ENCODE measurements around the gene BICC1. TPM values are rescaled to one million over a fixed set of nuclear protein-coding genes. Genes with fewer than 3 reads are reported as not detected.

Gene BICC1
- polyA plus RNA-seq, 1 experiment = 25.6 TPM

DNA sequence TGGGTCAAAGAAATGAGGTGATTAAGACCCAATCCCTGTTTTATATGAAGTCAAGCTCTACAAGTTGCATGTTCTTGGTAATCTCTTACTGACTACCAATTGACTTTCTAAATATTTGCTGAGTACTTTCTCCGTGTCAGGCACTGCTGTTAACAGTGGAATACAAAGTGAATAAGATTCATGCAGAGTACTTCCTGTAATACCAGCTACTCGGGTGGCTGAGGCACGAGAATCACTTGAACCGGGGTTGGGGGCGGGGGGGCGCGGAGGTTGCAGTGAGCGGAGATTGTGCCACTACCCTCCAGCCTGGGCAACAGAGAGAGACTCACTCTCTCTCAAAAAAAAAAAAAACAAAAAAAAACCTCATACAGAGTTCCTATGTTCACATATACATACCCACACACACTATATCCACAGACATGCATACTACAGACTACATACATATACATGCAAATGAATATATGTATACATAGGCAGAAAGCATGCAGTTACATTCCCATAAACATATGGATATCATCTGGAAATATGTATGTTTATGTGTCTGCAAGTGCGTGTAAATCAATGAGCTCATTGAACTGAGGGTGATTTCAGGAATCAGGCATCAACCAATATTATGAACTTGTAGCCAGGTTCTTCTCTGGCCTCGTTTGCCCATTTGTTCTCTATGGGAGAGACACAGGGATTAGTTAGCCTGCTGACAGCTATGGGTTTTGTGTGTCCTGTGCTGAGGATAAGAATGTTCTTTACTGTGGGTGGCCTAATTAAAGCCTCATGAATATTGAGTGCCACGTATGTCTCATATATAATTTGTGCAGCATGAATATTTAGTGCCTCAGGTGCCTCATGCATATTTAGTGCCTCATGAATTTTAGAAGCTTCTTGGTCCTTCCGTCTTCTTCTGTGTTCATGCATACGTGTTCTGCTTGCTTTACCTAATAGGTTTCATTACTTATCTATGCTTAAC is 73.9 kb downstream of the BICC1 start:
- no peaks in the 10 kb centered on the region; the same call in 1 of the 2 replicates for H3K9me3 ChIP-seq (ENCODE audit: control insufficient read depth, insufficient read depth, low read length)
- ChIA-PET POLR2A (no interaction called here), CTCF (interaction anchor here (0.6 to 2.6 kb wide), 5 partner anchors 8 to 286 kb away, joined by 3 to 9 read pairs (median 3); no protein-coding TSS in a partner anchor)
- no peak for DNase-seq (ENCODE audit: low read depth, low spot score)
- TF ChIP-seq, protein P1, sequence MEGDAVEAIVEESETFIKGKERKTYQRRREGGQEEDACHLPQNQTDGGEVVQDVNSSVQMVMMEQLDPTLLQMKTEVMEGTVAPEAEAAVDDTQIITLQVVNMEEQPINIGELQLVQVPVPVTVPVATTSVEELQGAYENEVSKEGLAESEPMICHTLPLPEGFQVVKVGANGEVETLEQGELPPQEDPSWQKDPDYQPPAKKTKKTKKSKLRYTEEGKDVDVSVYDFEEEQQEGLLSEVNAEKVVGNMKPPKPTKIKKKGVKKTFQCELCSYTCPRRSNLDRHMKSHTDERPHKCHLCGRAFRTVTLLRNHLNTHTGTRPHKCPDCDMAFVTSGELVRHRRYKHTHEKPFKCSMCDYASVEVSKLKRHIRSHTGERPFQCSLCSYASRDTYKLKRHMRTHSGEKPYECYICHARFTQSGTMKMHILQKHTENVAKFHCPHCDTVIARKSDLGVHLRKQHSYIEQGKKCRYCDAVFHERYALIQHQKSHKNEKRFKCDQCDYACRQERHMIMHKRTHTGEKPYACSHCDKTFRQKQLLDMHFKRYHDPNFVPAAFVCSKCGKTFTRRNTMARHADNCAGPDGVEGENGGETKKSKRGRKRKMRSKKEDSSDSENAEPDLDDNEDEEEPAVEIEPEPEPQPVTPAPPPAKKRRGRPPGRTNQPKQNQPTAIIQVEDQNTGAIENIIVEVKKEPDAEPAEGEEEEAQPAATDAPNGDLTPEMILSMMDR (IDR thresholded peaks at IDR 0.05; ENCODE audit: low read depth, low read length) = no peak
- H3K27me3 ChIP-seq (ENCODE audit: control insufficient read depth, insufficient read depth, low read length) = no peaks in the 10 kb centered on the region
- H3K4me3 ChIP-seq (ENCODE audit: low read depth, low read length) = no peak overlapping the region
- H3K27ac ChIP-seq (ENCODE audit: low read depth, low read length) = no peak overlapping the region

DNA sequence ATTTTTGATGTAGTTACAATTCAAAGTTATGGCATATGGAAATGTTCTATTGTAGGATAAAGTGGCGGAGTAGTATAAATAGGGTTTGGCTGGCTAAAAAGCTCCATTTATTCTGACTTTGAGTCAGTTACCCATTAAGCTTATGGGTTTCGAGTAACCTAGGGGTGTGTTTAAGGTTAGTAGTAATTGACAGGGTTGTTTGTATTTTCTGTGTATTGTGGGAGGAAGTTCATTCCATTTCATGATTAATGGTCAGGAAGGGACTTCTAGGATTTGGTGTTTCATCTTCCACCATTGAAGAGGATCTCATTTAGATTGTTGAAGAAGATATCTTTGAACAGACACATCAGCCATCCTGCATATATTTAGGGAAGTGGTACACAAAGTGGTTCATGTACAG is 75.0 kb downstream of the BICC1 start:
- TF ChIP-seq, protein P1 (IDR thresholded peaks at IDR 0.05; ENCODE audit: low read depth, low read length) = no peak
- CTCF ChIA-PET = interaction anchor here (1.0 to 2.6 kb wide), 5 partner anchors 9 to 287 kb away, joined by 3 to 9 read pairs (median 4); no protein-coding TSS in a partner anchor
- no peak for DNase-seq (ENCODE audit: low read depth, low spot score)
- H3K4me3 ChIP-seq (ENCODE audit: low read depth, low read length) = no peak overlapping the region
- no peaks in the 10 kb centered on the region; the same call in 1 of the 2 replicates for H3K9me3 ChIP-seq (ENCODE audit: control insufficient read depth, insufficient read depth, low read length)
- POLR2A ChIA-PET = no interaction called here
- H3K27ac ChIP-seq (ENCODE audit: low read depth, low read length) = no peak overlapping the region
- no peaks in the 10 kb centered on the region for H3K27me3 ChIP-seq (ENCODE audit: control insufficient read depth, insufficient read depth, low read length)

DNA sequence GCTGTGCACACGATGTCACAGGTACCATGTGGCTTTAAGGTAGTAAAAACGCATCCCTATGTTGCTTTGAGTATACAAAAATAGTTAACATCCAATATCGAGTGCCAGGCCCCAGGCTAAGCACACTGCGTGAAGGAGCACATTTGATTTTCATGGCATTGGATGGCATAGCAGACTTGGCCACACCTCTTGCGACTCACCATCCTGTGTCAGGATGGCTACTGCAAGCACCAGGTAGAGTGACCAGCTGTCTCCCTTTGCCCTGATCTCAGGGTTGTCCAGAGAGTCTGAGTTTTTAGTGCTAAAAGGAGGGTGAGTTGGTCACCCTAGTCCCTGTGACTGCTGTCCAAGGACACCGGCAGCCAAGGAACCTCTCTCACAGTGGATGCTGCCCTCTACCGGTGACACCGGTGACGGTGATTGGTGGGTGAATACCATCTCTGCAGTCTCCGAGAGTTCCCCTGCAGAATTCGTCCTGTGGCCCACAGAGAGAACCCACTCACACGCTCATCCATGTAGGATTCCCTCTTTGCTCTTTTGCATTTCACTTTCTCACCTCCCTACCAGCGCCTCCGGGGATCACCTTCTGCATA is 76.1 kb downstream of the BICC1 start:
- CTCF ChIA-PET = no interaction called here
- POLR2A ChIA-PET = no interaction called here
- Histone ChIP-seq H3K9me3 (ENCODE audit: control insufficient read depth, insufficient read depth, low read length) (no peaks in the 10 kb centered on the region), H3K4me3 (ENCODE audit: low read depth, low read length) (no peak overlapping the region), H3K27me3 (ENCODE audit: control insufficient read depth, insufficient read depth, low read length) (no peaks in the 10 kb centered on the region), H3K27ac (ENCODE audit: low read depth, low read length) (no peak overlapping the region)
- TF ChIP-seq, protein P1 (IDR thresholded peaks at IDR 0.05; ENCODE audit: low read depth, low read length) = no peak
- DNase-seq (ENCODE audit: low read depth, low spot score) = no peak

DNA sequence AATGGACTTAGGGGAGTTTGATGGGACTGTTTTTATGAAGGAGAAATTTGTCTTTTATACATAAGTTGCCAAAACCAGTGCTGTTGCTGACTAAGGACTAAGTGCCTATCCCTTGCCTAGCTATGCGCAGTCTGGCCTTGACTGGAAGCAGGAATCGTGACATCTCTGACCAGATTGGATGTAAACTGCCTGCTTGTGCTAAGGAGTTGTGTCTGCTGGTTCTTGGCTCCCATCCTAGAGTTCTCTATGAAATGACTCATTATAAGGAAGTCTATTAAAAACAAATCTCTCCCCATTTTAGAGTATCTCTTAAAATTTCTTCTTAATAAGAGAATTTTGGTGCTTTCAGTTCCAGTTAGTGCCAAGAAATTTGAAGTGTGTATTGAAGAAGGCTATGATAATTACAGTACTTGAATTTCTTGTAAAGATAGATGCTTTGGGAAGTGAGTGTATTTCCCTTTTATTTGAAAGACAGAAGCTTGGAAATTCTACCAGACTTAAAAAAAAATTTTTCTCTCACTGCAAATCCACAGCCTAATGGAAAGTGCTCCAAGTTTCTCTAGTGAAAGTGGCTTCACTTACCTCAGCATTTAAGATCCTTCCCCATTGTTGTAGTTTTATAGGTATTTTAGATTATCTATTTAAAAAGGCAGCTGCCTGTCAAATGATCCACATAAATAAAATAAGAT is 77.6 kb downstream of the BICC1 start:
- peak; percentile 87 for DNase-seq (ENCODE audit: low read depth, low spot score)
- no peak overlapping the region for H3K27ac ChIP-seq (ENCODE audit: low read depth, low read length)
- no peak overlapping the region for H3K4me3 ChIP-seq (ENCODE audit: low read depth, low read length)
- no peaks in the 10 kb centered on the region for H3K9me3 ChIP-seq (ENCODE audit: control insufficient read depth, insufficient read depth, low read length)
- TF ChIP-seq, protein P1 (IDR thresholded peaks at IDR 0.05; ENCODE audit: low read depth, low read length) = no peak
- H3K27me3 ChIP-seq (ENCODE audit: control insufficient read depth, insufficient read depth, low read length) = no peaks in the 10 kb centered on the region
- ChIA-PET POLR2A (no interaction called here), CTCF (interaction anchor here (1.1 to 1.2 kb wide), 2 partner anchors 50 to 176 kb away, joined by 3 read pairs; no protein-coding TSS in a partner anchor)
